Gastroesophageal sphincter (tissue), 3 donors: ENCODE data around the gene PEX11B.

Experiments
- CTCF ChIP-seq, 4 experiments: fragments of 200-600 bp in 2 of 4; fragments of 450-650 bp in 2 of 4; sonication (generic) in 1 of 4; IDR thresholded peaks; one replicate each; pipeline ENCODE4 v1.5.1; 2017 to 2019; ENCODE audit warnings: antibody characterized with exemption in 4 of 4, mild to moderate bottlenecking in 2 of 4, moderate library complexity in 2 of 4
- POLR2A ChIP-seq, 2 donors: fragments of 450-650 bp; IDR thresholded peaks; one replicate each; pipeline ENCODE4 v1.6.1; 2017; ENCODE audit warnings: antibody characterized with exemption in 2 of 2, mild to moderate bottlenecking in 2 of 2, moderate library complexity in 1 of 2
- POLR2AphosphoS5 ChIP-seq: sonication (generic); formaldehyde crosslinking; IDR thresholded peaks from one replicate; pipeline ENCODE4 v1.6.1; 2017; ENCODE audit warnings: antibody characterized with exemption

GRCh38 chr1:145946477-145946986 lies 28.0 kb upstream of the PEX11B start:
- TF ChIP-seq CTCF (IDR thresholded peaks at IDR 0.05), result no peak
- no peak for TF ChIP-seq POLR2AphosphoS5
- no peak for TF ChIP-seq POLR2A (IDR thresholded peaks at IDR 0.05)
